ENCODE results near the gene TRPC4AP.

Gene TRPC4AP

GRCh38 chr20:34983995-34984735 is 108.4 kb downstream of the TRPC4AP start:
- no peak overlapping the region for H3K4me2 ChIP-seq (ENCODE audit: low read depth, low read length)
- H2AFZ ChIP-seq (ENCODE audit: low read length): no peak overlapping the region
- no peaks in the 10 kb centered on the region for H3K9me2 ChIP-seq (replicated peaks; ENCODE audit: insufficient read depth, low read length)
- H3F3A ChIP-seq (ENCODE audit: insufficient read depth, low read length): no peaks in the 10 kb centered on the region
- no peak for DNase-seq
- H3K36me3 ChIP-seq (replicated peaks; ENCODE audit: insufficient read depth, low read length): no peaks in the 10 kb centered on the region
- H3K9me3 ChIP-seq (replicated peaks; ENCODE audit: insufficient read depth, low read length): no peaks in the 10 kb centered on the region
- H3K9ac ChIP-seq (ENCODE audit: low read length): no peak overlapping the region
- H3K27me3 ChIP-seq (replicated peaks; ENCODE audit: insufficient read depth, low read length): no peaks in the 10 kb centered on the region
- H3K4me3 ChIP-seq (ENCODE audit: low read length): no peak overlapping the region
- no peaks in the 10 kb centered on the region for H3K79me2 ChIP-seq (ENCODE audit: low read length)
- no peak overlapping the region for H3K27ac ChIP-seq (ENCODE audit: low read length)
- TF ChIP-seq, protein P1, sequence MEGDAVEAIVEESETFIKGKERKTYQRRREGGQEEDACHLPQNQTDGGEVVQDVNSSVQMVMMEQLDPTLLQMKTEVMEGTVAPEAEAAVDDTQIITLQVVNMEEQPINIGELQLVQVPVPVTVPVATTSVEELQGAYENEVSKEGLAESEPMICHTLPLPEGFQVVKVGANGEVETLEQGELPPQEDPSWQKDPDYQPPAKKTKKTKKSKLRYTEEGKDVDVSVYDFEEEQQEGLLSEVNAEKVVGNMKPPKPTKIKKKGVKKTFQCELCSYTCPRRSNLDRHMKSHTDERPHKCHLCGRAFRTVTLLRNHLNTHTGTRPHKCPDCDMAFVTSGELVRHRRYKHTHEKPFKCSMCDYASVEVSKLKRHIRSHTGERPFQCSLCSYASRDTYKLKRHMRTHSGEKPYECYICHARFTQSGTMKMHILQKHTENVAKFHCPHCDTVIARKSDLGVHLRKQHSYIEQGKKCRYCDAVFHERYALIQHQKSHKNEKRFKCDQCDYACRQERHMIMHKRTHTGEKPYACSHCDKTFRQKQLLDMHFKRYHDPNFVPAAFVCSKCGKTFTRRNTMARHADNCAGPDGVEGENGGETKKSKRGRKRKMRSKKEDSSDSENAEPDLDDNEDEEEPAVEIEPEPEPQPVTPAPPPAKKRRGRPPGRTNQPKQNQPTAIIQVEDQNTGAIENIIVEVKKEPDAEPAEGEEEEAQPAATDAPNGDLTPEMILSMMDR (IDR thresholded peaks at IDR 0.05; ENCODE audit: low read length): no peak
- no peak for TF ChIP-seq EZH2 (optimal IDR thresholded peaks at IDR 0.05; ENCODE audit: low read depth, low read length)
- no peak for TF ChIP-seq EZH2phosphoT487 (IDR thresholded peaks at IDR 0.05; ENCODE audit: low read length)
- H3K4me1 ChIP-seq (ENCODE audit: low read length): no peaks in the 10 kb centered on the region
- H4K20me1 ChIP-seq (ENCODE audit: insufficient read depth, low read length): no peaks in the 10 kb centered on the region

- no peaks in the 10 kb centered on the region for H3K4me1 ChIP-seq (ENCODE audit: low read length)
- H3K9me3 ChIP-seq (replicated peaks; ENCODE audit: insufficient read depth, low read length): no peaks in the 10 kb centered on the region
- no peaks in the 10 kb centered on the region for H3K79me2 ChIP-seq (ENCODE audit: low read length)
- H3F3A ChIP-seq (ENCODE audit: insufficient read depth, low read length): no peaks in the 10 kb centered on the region
- no peak overlapping the region for H3K27ac ChIP-seq (ENCODE audit: low read length)
- no peaks in the 10 kb centered on the region for H3K27me3 ChIP-seq (replicated peaks; ENCODE audit: insufficient read depth, low read length)
- H3K9ac ChIP-seq (ENCODE audit: low read length): no peak overlapping the region
- H3K4me3 ChIP-seq (ENCODE audit: low read length): no peak overlapping the region
- no peaks in the 10 kb centered on the region for H4K20me1 ChIP-seq (ENCODE audit: insufficient read depth, low read length)
- no peaks in the 10 kb centered on the region for H3K9me2 ChIP-seq (replicated peaks; ENCODE audit: insufficient read depth, low read length)
- TF ChIP-seq EZH2phosphoT487 (IDR thresholded peaks at IDR 0.05; ENCODE audit: low read length) (no peak), EZH2 (optimal IDR thresholded peaks at IDR 0.05; ENCODE audit: low read depth, low read length) (no peak)
- TF ChIP-seq, protein P1 (IDR thresholded peaks at IDR 0.05; ENCODE audit: low read length): no peak
- DNase-seq: no peak
- H2AFZ ChIP-seq (ENCODE audit: low read length): no peak overlapping the region
- no peaks in the 10 kb centered on the region for H3K36me3 ChIP-seq (replicated peaks; ENCODE audit: insufficient read depth, low read length)
- no peak overlapping the region for H3K4me2 ChIP-seq (ENCODE audit: low read depth, low read length)
Measured at GRCh38 chr20:34983089-34983820, 109.4 kb downstream of the TRPC4AP start.

- Histone ChIP-seq H3K9me3 (replicated peaks; ENCODE audit: insufficient read depth, low read length) (no peaks in the 10 kb centered on the region), H3K9ac (ENCODE audit: low read length) (no peak overlapping the region), H4K20me1 (ENCODE audit: insufficient read depth, low read length) (no peaks in the 10 kb centered on the region), H3K79me2 (ENCODE audit: low read length) (no peaks in the 10 kb centered on the region), H3K36me3 (replicated peaks; ENCODE audit: insufficient read depth, low read length) (no peaks in the 10 kb centered on the region), H3K4me2 (ENCODE audit: low read depth, low read length) (no peak overlapping the region), H3K9me2 (replicated peaks; ENCODE audit: insufficient read depth, low read length) (no peaks in the 10 kb centered on the region), H3K27me3 (replicated peaks; ENCODE audit: insufficient read depth, low read length) (no peaks in the 10 kb centered on the region), H3K27ac (ENCODE audit: low read length) (no peak overlapping the region), H3K4me3 (ENCODE audit: low read length) (no peak overlapping the region), H2AFZ (ENCODE audit: low read length) (no peak overlapping the region), H3F3A (ENCODE audit: insufficient read depth, low read length) (no peaks in the 10 kb centered on the region), H3K4me1 (ENCODE audit: low read length) (no peaks in the 10 kb centered on the region)
- no peak for DNase-seq
- TF ChIP-seq EZH2 (optimal IDR thresholded peaks at IDR 0.05; ENCODE audit: low read depth, low read length): no peak
- TF ChIP-seq EZH2phosphoT487 (IDR thresholded peaks at IDR 0.05; ENCODE audit: low read length): no peak
- TF ChIP-seq, protein P1 (IDR thresholded peaks at IDR 0.05; ENCODE audit: low read length): no peak
Measured at GRCh38 chr20:34982270-34983088, 110.1 kb downstream of the TRPC4AP start.
